NB4 (cell line): ENCODE data around the gene RDH16.

ENCODE experiments used
- DNase-seq: peaks from one replicate; pipeline ENCODE4 v3.0.0; 2010; ENCODE audit warnings: low read depth
- H3K4me3 ChIP-seq: one replicate; pipeline ENCODE4 v1.5.1; 2011; ENCODE audit warnings: mild to moderate bottlenecking, low read depth, low read length, moderate library complexity
- CTCF ChIP-seq: IDR thresholded peaks from one replicate; pipeline ENCODE4 v1.5.1; 2012; ENCODE audit warnings: low read depth, low read length
- MAX ChIP-seq: IDR thresholded peaks from 2 replicates; pipeline ENCODE4 v1.6.1; 2011; ENCODE audit warnings: low read depth, low read length
- MYC ChIP-seq: IDR thresholded peaks from 2 replicates; pipeline ENCODE4 v1.6.1; 2011; ENCODE audit warnings: low read depth, low read length
- POLR2A ChIP-seq: IDR thresholded peaks from 2 replicates; pipeline ENCODE4 v1.6.1; 2011; ENCODE audit warnings: mild to moderate bottlenecking; ENCODE audit not compliant: insufficient read length; ENCODE audit errors: extremely low read depth

RDH16 gene

GRCh38 chr12:56991319-56992246 is 34.2 kb upstream of the RDH16 start:
- peak; percentile 66 for DNase-seq
- H3K4me3 ChIP-seq, result no peak overlapping the region
- TF ChIP-seq CTCF, result no peak
- no peak for TF ChIP-seq MAX
- no peak for TF ChIP-seq POLR2A
- TF ChIP-seq MYC, result no peak

DNA sequence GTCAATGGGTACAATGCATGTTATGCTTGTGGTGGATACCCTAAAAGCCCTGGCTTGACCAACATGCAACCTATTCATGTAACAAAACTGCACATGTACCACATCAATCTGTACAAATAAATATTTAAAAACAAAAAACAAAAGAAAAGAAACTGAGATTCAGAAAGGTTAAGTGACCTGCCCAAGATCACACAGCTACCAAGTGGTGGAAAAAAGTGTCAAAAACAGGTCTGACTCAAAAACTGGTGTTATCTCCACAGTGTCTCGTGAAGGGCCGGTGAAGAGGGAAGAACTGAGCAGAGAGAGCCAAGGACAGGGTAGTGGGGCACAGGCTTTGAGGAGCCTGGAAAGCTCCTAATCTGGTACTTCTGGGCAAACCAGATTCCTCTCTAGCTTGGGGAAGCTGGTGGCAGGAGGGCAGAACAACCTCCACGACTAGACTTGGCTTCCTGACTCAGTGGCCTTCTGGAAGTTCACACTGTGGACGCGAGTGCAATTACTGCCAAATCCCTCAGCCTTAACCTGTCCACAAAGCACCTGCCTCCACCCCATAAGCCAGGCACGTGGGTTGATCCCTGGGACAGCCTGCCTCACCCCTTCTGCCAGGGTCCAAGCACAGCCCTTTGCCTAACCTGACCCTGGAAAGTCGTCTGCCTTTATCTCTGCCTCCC is 33.4 kb upstream of the RDH16 start:
- no peak for DNase-seq
- TF ChIP-seq MYC, result no peak
- no peak for TF ChIP-seq POLR2A
- TF ChIP-seq MAX, result no peak
- no peak for TF ChIP-seq CTCF
- no peak overlapping the region for H3K4me3 ChIP-seq

- no peak overlapping the region for H3K4me3 ChIP-seq
- no peak for TF ChIP-seq MYC
- no peak for TF ChIP-seq CTCF
- no peak for TF ChIP-seq POLR2A
- TF ChIP-seq MAX, result no peak
- DNase-seq, result no peak
Measured at GRCh38 chr12:56989861-56990610, 32.6 kb upstream of the RDH16 start.

- DNase-seq, result peak; percentile 65
- TF ChIP-seq MYC (no peak), MAX (no peak), POLR2A (no peak), CTCF (no peak)
- no peak overlapping the region for H3K4me3 ChIP-seq
Measured at GRCh38 chr12:56988207-56988739, 30.9 kb upstream of the RDH16 start.

DNA sequence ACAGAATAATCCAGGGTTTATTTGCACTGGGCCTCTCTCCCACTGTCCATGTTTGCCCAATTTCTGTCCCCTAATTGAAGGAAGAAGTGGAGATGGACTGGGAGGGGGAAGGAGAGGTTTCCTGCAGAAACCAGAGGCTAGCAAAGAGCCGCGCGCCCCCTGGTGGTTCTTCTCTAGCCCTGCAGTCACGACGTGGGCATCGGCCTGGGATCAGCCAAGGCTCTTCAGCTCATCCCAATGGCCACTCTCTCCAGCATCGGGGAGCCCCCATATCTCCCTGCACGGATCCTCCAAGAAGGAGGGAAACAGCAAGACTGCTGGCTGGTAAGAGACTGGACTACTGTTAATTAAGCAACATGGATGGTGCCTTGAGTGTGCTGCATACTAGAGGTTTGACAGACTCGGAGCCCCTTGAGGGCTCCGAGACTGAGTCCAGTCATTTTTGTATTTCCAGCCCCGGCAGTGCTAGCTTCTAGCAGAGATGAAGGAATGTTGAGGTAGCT is 30.2 kb upstream of the RDH16 start:
- no peak overlapping the region for H3K4me3 ChIP-seq
- peak; percentile 96 for TF ChIP-seq CTCF
- TF ChIP-seq POLR2A, result no peak
- peak; percentile 84 for DNase-seq
